HUES64 (cell line): Measurements from ENCODE around the gene NME4.
A peak's percentile ranks its signal among the peaks of the same experiment; 100 is the strongest.

Experiments used
- H3K27ac ChIP-seq: 2 replicates; pipeline ENCODE4 v1.7.0; 2013; ENCODE audit warnings: low read depth, low read length, inconsistent platforms
- H3K27me3 ChIP-seq: 2 replicates; pipeline ENCODE4 v1.6.1; 2013; ENCODE audit warnings: mild to moderate bottlenecking, low read length; ENCODE audit not compliant: insufficient read depth
- H3K36me3 ChIP-seq: 2 replicates; pipeline ENCODE4 v1.6.1; 2013; ENCODE audit warnings: mild to moderate bottlenecking, low read length; ENCODE audit not compliant: insufficient read depth
- H3K4me1 ChIP-seq: 2 replicates; pipeline ENCODE4 v1.6.1; 2013; ENCODE audit warnings: mild to moderate bottlenecking, low read length, moderate library complexity; ENCODE audit not compliant: insufficient read depth
- H3K4me3 ChIP-seq: 2 replicates; pipeline ENCODE4 v1.5.1; 2013; ENCODE audit warnings: mild to moderate bottlenecking, low read length, moderate library complexity
- H3K9ac ChIP-seq: 2 replicates; pipeline ENCODE4 v1.6.1; 2013; ENCODE audit warnings: mild to moderate bottlenecking, low read depth, low read length
- H3K9me3 ChIP-seq: 2 replicates; pipeline ENCODE4 v1.6.1; 2013; ENCODE audit warnings: low read depth, low read length; ENCODE audit not compliant: insufficient read depth
- WGBS: fragments of 150-250, 120-280 bp; methylation state at CpG from one replicate; pipeline ENCODE4 v1.1.7; 2013; ENCODE audit warnings: missing lambda C conversion rate; 5-methylcytosine and 5-hydroxymethylcytosine counted together

Gene NME4

DNA sequence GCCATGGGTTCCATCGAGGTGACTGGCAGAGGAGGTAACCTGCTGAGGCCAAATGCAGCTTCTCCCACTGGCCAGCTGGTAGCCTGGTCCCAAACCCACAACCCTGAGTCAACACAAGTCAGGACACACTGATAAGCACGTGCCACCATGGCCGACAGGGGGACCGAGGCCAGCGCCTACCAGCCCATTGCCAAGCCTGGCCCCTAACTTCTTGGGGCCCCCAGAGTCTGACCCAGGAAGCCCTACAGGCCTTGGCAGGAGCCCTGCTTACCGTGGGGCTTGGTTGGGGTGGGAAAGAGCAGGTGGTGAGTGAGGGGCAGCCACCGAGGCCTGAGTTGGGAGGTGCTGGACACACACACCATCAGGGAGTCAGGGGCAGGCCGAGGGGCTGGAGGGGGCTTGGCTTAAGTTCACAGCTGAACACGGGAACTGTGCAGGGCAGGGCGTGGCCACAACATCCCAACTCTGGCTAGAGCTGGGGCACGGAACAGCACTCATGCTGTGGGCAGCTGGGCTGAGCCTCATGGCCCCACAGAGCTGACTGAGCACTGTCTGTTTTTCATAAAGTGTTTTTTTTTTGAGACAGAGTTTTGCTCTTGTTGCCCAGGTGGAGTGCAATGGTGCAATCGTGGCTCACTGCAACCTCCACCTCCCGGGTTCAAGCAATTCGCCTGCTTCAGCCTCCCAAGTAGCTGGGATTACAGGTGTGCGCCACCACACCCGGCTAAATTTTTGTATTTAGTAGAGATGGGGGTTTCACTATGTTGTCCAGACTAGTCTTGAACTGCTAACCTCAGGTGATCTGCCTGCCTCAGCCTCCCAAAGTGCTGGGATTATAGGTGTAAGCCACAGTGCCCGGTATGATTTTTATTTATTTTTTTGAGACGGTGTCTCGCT, 32.2 kb upstream of the NME4 start:
- peaks cover 27% of the 10 kb centered on the region for H3K36me3 ChIP-seq
- WGBS, result 82% methylated on average over 19 of the region's 19 CpGs
- H3K4me3 ChIP-seq, result no peak overlapping the region
- no peak overlapping the region for H3K27ac ChIP-seq
- H3K27me3 ChIP-seq, result no peaks in the 10 kb centered on the region
- no peaks in the 10 kb centered on the region for H3K9me3 ChIP-seq
- H3K9ac ChIP-seq, result no peak overlapping the region
- H3K4me1 ChIP-seq, result no peaks in the 10 kb centered on the region

DNA sequence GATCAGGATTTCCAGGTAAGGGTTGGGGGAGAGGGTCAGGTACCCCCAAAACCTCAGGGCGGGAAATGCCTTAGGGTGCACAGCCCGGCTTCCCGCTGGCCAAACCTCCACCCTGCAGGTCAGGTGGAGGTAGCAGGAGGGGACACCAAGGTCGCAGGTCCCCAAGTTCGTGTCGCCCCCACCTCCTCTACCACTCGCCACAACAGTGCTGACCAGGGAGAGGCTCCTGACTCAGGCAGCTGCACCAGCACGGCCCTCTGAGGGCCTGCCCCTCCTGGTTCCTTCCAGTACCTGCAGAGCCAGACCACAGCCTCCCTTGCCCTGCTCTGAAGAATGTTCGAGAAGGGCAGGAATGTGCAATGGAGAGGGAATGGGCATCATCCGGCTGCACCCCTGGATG, 30.5 kb upstream of the NME4 start:
- Histone ChIP-seq H3K27me3 (no peaks in the 10 kb centered on the region), H3K4me1 (peaks cover 6% of the 10 kb centered on the region), H3K27ac (no peak overlapping the region), H3K9ac (no peak overlapping the region), H3K36me3 (peaks cover 28% of the 10 kb centered on the region), H3K9me3 (no peaks in the 10 kb centered on the region), H3K4me3 (no peak overlapping the region)
- WGBS, result 88% methylated on average over 10 of the region's 10 CpGs

DNA sequence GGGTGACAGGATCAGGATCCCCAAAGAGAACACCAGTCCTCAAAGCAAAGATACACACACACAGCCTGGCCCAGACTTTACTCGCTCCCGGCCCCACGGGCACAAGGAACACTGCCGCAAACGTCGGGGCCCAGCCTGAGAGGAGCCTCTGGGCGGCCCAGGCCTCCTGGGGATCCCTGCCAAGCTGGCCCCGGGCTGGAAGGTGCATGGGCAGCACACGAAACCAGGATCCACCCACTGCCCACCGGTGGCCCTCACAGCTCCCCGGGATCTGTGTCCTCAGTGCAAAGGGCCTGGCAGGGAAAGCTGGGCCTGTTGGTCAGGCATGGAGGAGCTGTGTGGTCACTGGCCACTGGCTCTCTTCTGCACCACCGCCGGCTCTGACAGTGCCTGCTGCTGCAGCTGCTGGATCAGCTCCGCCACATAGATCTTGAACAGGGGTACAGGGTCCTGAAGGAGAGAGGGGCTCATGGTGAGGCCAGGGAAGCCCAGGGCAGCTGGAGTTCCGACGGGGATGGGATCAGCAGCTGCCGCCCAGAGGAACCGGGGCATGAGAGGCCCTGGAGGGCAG, 29.6 kb upstream of the NME4 start:
- Histone ChIP-seq H3K27me3 (no peaks in the 10 kb centered on the region), H3K4me3 (no peak overlapping the region), H3K4me1 (peaks cover 6% of the 10 kb centered on the region), H3K27ac (no peak overlapping the region), H3K9me3 (no peaks in the 10 kb centered on the region), H3K36me3 (peaks cover 37% of the 10 kb centered on the region), H3K9ac (no peak overlapping the region)
- WGBS, result 95% methylated on average over 18 of the region's 18 CpGs

DNA sequence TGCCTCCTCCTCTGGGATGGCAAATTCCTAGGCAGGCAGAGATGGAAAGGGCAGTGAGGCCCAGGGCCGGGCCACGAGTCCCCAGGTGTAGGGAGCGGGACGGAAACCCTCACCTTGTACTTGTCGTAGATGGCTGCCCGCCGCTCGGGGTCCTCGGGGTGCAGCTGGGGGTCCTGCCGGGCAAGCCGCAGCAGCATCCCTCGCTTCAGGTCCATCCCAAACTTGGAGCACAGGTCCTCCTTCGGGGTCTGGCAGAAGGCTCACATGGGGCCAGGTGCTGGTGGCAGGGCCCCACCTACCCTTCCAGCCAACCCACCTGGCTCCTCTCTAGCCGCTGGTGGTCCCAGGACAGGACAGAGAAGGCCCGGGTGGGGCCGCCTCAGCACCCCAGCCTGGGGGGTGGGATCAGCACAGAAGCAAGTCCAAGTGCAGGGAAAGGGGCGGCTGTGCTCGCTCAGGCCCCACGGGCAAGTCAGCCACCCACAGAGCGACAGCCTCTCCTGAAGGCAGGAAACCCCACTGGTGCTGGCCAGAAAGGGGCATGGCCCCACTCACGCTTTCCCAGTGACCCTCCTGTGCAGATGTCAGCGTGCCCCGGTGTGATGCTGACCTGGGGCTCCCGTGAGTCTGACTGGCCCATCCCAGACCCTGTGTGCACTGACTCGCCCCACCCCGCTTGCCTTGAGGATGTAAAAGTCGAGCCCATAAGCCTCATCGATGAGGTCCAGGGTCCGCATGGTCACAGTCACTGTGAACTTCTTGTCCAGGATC, 28.4 kb upstream of the NME4 start:
- Histone ChIP-seq H3K36me3 (peaks cover 47% of the 10 kb centered on the region), H3K9me3 (no peaks in the 10 kb centered on the region), H3K27ac (no peak overlapping the region), H3K4me3 (no peak overlapping the region), H3K9ac (no peak overlapping the region), H3K27me3 (no peaks in the 10 kb centered on the region), H3K4me1 (peaks cover 6% of the 10 kb centered on the region)
- WGBS, result 95% methylated on average over 29 of the region's 29 CpGs

DNA sequence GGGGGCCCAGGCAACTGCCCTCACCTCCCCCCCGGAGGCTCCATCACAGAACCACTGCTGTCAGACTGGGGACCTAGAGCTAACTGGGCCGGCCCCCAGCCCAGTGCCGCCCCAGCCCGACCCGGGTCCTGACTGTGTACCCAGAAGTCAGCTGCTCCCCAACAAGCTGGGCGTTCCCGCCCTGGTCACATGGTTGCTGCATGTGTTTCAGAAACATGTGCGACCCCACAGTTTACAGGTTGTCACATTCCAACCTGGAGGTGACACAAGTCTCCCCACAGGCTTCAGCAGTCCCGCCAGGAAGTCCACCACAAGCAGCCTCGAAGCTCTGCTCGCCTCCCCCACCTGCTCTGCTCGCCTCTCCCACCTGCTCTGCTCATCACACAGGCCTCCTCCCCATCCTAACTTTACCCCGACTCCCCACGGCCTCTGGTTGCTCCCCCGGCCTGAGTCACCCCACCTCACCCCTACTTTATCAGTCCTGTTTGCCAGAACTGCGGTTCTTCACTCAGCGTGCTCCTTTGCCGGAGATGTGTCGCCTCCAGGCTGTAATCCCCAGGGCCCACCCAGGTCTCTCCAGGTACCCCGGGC, 27.6 kb upstream of the NME4 start:
- Histone ChIP-seq H3K9me3 (no peaks in the 10 kb centered on the region), H3K9ac (peak overlapping the region; percentile 60; the same call in 1 of the 2 replicates), H3K36me3 (peaks cover 55% of the 10 kb centered on the region), H3K27me3 (no peaks in the 10 kb centered on the region), H3K4me3 (peak overlapping the region; percentile 59), H3K27ac (no peak overlapping the region), H3K4me1 (peaks cover 6% of the 10 kb centered on the region)
- WGBS, result 88% methylated on average over 20 of the region's 20 CpGs

DNA sequence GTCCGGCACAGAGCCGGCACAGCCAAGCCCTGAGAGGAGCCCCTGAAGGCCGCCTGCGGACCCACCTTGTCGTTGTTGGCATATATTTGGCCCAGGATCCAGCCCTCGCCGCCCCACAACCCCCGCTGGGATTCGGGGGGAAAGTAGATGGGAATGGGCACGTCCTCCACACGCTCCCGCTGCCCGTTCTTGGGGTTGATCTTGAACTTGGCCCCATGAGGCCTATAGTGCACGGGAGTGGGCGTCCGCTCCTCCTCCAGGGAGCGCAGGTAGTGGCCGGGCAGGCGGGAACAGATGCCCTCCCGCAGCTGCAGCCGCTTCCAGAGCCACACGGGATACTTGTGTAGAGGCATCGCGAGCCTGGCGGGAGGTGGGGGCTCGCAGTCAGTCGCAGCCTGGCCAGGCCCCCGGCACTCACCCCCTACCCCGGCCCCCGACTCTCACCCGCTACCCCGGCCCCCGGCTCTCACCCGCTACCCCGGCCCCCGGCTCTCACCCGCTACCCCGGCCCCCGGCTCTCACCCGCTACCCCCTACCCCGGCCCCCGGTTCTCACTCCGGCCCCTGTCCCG, 27.0 kb upstream of the NME4 start:
- Histone ChIP-seq H3K36me3 (peaks cover 61% of the 10 kb centered on the region), H3K4me3 (peak overlapping the region; percentile 59), H3K27me3 (no peaks in the 10 kb centered on the region), H3K9me3 (no peaks in the 10 kb centered on the region), H3K4me1 (peaks cover 6% of the 10 kb centered on the region), H3K27ac (no peak overlapping the region), H3K9ac (peak overlapping the region; percentile 60)
- WGBS, result 18% methylated on average over 29 of the region's 44 CpGs

DNA sequence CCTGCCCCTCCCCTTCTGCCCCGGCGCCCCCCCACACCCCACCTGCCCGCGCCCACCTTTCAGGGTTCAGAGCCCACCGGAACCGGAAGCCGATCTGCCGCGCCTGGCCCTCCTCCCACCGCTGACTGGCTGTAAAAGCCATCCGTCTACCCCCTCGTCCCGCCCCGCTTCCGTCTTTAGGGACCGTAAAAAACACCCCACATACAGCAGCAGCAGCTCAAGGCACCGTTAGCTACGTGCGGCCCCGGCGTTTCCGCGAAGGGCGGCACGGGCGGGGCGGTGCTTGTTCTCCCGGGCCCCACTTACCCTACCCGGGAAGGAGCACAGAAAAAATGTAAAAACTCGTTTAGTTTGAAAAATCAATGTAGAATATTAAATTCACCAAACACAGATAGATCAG, 26.6 kb upstream of the NME4 start, which contains the start of gene MRPL28:
TSS of gene MRPL28 (minus strand) at position 96 of the 400 bp plus-strand sequence. CDS start 320 bp downstream, outside the sequence.
- Histone ChIP-seq H3K9me3 (no peaks in the 10 kb centered on the region), H3K4me3 (peak within 1 kb of the TSS; percentile 59), H3K36me3 (peaks cover 65% of the 10 kb centered on the region), H3K27me3 (no peaks in the 10 kb centered on the region), H3K9ac (peak within 1 kb of the TSS; percentile 60), H3K4me1 (peaks cover 6% of the 10 kb centered on the region), H3K27ac (peak within 1 kb of the TSS; percentile 68; the same call in 1 of the 2 replicates)
- WGBS, result 1% methylated on average over 28 of the region's 30 CpGs

DNA sequence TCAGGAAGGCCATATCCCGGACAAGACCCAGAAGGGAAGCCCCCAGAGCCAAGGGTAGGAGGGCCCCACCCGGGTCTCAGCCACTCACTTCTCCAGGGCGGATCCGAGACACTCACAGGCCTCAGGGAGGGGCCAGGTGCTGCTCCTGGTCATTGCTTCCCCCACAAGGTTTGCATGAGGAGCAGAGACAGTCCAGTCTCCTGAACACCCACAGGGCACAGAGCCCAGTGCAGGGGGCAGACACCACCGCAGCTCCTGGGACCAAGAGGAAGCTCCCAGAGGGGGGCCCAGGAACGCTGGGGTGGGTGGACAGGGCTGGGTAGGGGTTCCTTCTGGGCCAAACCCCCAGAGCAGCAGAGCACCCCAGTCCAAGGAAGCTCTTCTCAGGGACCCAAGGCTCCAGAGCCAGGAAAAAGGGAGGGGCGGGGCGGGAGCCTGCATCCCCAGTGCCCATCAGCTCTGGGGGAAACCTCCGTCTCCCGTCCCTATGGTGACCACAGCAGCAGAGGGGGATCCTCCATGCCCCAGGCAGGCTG, 26.0 kb upstream of the NME4 start:
- Histone ChIP-seq H3K9me3 (no peaks in the 10 kb centered on the region), H3K9ac (peak overlapping the region; percentile 44; the same call in 1 of the 2 replicates), H3K4me1 (peaks cover 6% of the 10 kb centered on the region), H3K4me3 (peak overlapping the region; percentile 47), H3K27me3 (no peaks in the 10 kb centered on the region), H3K36me3 (peaks cover 68% of the 10 kb centered on the region), H3K27ac (peak overlapping the region; percentile 68; the same call in 1 of the 2 replicates)
- 80% methylated on average over 10 of the region's 10 CpGs for WGBS

DNA sequence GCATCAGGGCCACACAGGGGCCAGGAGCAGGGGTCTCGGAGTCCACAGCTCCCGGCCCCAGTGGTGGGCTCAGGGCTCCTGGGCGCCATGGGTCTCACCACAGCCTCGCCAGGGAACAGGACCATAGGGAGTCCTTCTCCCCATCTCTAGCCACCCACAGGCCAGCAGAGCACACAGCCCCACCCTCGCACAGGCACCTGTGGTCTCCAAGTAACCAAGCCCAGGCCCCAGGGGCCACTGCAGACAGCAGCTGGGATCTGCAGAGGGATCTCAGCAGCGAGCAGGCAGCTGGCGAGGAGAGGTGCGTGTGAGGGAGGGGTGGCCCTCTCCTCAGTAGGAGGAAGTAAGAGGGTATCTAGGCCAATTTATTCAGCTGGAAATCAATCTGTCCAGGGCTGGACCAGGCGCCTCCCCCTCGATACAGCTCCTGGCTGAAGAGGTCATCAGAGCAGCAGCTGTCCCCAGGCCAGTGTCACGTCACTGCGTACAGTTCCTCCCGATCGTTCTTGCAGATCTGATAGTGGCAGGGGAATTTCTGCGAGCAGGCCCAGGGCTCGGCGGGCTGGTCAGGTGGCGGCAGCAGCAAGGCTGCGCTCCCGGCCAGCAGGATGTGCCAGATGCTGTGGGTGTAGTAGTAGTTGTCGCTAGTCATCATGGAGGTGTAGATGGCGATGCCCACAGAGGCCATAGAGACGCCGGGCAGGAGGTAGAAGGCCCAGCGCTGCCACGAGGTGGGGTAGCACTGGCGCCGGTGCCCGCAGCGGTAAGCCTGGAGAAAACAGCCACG, 25.3 kb upstream of the NME4 start:
- Histone ChIP-seq H3K4me1 (peaks cover 6% of the 10 kb centered on the region), H3K9ac (no peak overlapping the region), H3K4me3 (no peak overlapping the region), H3K36me3 (peaks cover 72% of the 10 kb centered on the region), H3K9me3 (no peaks in the 10 kb centered on the region), H3K27ac (no peak overlapping the region), H3K27me3 (no peaks in the 10 kb centered on the region)
- 94% methylated on average over 31 of the region's 31 CpGs for WGBS
